Upper lobe of right lung (tissue), 1 donor: ENCODE results near the gene PLA2G1B. TPM values are rescaled to one million over a fixed set of nuclear protein-coding genes. Genes with fewer than 3 reads are reported as not detected.

Experiments
- ATAC-seq: fragments of 200-7000 bp; cut with Tn5 transposase; one replicate; pipeline ENCODE4 v1.9.1; 2020; ENCODE audit warnings: mild to moderate bottlenecking, moderate library complexity
- DNase-seq: peaks from one replicate; pipeline ENCODE4 v3.0.0-alpha.2; 2020
- H3K27ac ChIP-seq: fragments of 200-600 bp; one replicate; pipeline ENCODE4 v1.8.0; 2022
- H3K27me3 ChIP-seq: fragments of 200-600 bp; one replicate; pipeline ENCODE4 v1.8.0; 2022; ENCODE audit warnings: mild to moderate bottlenecking
- H3K36me3 ChIP-seq: fragments of 200-600 bp; one replicate; pipeline ENCODE4 v1.8.0; 2022
- H3K4me1 ChIP-seq: fragments of 200-600 bp; one replicate; pipeline ENCODE4 v1.8.0; 2022
- H3K4me3 ChIP-seq: fragments of 200-600 bp; one replicate; pipeline ENCODE4 v1.8.0; 2022; ENCODE audit warnings: mild to moderate bottlenecking
- H3K9me3 ChIP-seq: fragments of 200-600 bp; one replicate; pipeline ENCODE4 v1.8.0; 2022
- intact Hi-C: fragments of 100-400 bp; cut with DNase I; formaldehyde crosslinking; loops from one replicate; pipeline ENCODE4 v1.11.0; 2022
- total RNA-seq: library from RNA; stranded (reverse); fragmentation: NEBNext Ultra II Directional; extraction: Animal tissue kit (Norgen Biotek cat#: 25700); gene quantifications from one replicate; pipeline ENCODE4 v1.2.1, GENCODE V29; 2021
- TF ChIP-seq, protein P1 (sequence below): fragments of 200-600 bp; IDR thresholded peaks from one replicate; pipeline ENCODE4 v1.8.0; 2022; ENCODE audit warnings: antibody characterized with exemption
- donor health status: DM: no; HTN: yes; CAD: no; lungs with severe emphysema.

Gene PLA2G1B
- total RNA-seq, 1 donor from 2014 or later, result 62.2 TPM

DNA sequence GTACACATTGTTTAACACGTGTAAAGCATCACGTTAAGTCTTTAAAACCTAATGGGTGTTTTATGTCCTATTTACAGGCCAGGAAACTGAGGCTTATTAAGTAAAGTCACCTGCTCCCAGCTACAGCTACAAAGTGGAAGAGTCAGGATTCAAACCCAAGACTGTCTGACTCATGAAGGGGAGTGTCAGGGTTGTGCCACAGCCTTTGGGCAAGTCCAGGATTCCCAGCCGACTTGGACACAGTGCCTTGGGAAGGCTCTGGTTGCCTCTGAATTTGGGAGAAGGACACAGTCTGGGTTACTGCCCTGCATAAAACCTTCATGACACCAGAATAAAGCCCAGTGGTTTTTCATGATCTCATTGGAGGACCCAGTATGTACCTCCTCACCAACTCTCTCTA lies 43.2 kb downstream of the PLA2G1B start:
- DNase-seq (no peak), ATAC-seq (no peak)
- TF ChIP-seq, protein P1, sequence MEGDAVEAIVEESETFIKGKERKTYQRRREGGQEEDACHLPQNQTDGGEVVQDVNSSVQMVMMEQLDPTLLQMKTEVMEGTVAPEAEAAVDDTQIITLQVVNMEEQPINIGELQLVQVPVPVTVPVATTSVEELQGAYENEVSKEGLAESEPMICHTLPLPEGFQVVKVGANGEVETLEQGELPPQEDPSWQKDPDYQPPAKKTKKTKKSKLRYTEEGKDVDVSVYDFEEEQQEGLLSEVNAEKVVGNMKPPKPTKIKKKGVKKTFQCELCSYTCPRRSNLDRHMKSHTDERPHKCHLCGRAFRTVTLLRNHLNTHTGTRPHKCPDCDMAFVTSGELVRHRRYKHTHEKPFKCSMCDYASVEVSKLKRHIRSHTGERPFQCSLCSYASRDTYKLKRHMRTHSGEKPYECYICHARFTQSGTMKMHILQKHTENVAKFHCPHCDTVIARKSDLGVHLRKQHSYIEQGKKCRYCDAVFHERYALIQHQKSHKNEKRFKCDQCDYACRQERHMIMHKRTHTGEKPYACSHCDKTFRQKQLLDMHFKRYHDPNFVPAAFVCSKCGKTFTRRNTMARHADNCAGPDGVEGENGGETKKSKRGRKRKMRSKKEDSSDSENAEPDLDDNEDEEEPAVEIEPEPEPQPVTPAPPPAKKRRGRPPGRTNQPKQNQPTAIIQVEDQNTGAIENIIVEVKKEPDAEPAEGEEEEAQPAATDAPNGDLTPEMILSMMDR, result no peak
- Histone ChIP-seq H3K4me1 (no peaks in the 10 kb centered on the region), H3K4me3 (no peak overlapping the region), H3K27me3 (no peaks in the 10 kb centered on the region), H3K36me3 (no peaks in the 10 kb centered on the region), H3K27ac (no peak overlapping the region), H3K9me3 (no peaks in the 10 kb centered on the region)
- intact Hi-C loops, result no loop called here

DNA sequence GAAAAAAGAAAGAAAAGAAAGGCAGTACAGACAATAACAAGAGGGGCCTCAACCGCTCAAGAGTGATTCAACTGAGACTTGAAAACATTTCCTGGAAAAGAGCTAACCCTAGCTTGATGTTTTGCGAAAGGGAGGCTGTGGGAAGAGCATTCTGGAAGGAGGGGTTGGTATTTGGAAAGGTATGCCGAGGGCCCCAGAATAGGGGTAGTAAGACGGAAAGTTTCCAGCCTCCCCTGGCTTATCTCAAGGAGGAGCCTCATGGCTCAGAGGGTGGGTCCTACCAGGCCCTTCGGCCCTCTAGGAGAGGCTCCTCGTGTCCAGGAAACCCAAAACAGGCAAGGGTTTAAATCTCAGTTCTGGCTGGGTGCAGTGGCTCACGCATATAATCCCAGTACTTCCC lies 44.3 kb downstream of the PLA2G1B start:
- no peaks in the 10 kb centered on the region for H3K4me1 ChIP-seq
- DNase-seq (no peak), ATAC-seq (peak; percentile 85)
- intact Hi-C loops, result no loop called here
- H3K36me3 ChIP-seq, result no peaks in the 10 kb centered on the region
- no peak overlapping the region for H3K4me3 ChIP-seq
- no peaks in the 10 kb centered on the region for H3K27me3 ChIP-seq
- no peak overlapping the region for H3K27ac ChIP-seq
- TF ChIP-seq, protein P1, result no peak
- no peaks in the 10 kb centered on the region for H3K9me3 ChIP-seq

DNA sequence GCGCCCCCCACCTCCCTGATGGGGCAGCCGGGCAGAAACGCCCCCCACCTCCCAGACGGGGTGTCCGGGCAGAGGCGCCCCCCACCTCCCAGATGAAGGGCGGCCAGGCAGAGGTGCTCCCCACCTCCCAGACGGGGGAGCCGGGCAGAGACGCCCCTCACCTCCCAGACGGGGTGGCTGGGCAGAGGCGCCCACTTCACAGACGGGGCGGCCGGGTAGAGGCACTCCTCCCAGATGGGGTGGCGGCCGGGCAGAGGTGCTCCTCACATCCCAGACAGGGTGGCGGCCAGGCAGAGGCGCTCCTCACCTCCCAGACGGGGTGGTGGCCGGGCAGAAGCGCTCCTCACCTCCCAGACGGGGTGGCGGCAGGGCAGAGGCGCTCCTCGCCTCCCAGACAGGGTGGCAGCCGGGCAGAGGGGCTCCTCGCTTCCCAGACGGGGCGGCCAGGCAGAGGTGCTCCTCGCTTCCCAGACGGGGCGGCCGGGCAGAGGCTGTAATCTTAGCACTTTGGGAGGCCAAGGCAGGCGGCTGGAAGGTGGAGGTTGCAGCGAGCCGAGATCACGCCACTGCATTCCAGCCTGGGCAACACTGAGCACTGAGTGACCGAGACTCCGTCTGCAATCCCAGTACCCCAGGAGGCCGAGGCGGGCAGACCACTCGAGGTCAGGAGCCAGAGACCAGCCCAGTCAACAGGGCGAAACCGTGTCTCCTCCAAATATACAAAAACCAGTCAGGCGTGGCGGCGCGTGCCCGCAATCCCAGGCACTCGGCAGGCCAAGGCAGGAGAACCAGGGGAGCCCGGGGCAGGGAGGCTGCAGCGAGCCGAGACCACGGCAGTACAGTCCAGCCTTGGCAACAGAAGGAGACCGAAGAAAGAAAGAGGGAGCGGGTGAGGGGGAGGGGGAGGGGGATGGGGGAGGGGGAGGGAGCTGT lies 49.2 kb downstream of the PLA2G1B start:
- Histone ChIP-seq H3K4me1 (no peaks in the 10 kb centered on the region), H3K36me3 (no peaks in the 10 kb centered on the region), H3K27me3 (no peaks in the 10 kb centered on the region), H3K4me3 (no peak overlapping the region), H3K9me3 (no peaks in the 10 kb centered on the region), H3K27ac (no peak overlapping the region)
- no peak for ATAC-seq
- TF ChIP-seq, protein P1, result no peak
- no peak for DNase-seq
- intact Hi-C loops, result no loop called here

DNA sequence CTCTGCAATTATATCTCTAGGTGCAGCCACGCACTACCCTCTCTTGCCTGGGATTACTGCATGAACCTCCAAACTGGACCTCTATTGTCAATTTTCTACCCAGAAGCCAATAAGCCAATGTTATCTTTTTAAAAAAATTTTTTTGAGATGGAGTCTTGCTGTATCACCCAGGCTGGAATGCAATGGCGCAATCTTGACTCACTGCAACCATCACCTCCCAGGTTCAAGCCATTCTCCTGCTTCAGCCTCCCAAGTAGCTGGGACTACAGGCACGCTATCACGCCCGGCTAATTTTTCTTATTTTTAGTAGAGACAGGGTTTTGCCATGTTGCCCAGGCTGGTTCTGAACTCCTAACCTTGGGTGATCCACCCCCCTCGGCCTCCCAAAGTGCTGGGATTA lies 50.8 kb downstream of the PLA2G1B start:
- intact Hi-C loops, result no loop called here
- TF ChIP-seq, protein P1, result no peak
- Histone ChIP-seq H3K36me3 (no peaks in the 10 kb centered on the region), H3K4me1 (no peaks in the 10 kb centered on the region), H3K4me3 (no peak overlapping the region), H3K27me3 (no peaks in the 10 kb centered on the region), H3K9me3 (no peaks in the 10 kb centered on the region), H3K27ac (no peak overlapping the region)
- no peak for ATAC-seq
- no peak for DNase-seq

Other genes with a start within 250 kb of the PLA2G1B start
- 58.7 TPM for gene RAB35, start 211.0 kb downstream of the PLA2G1B start, total RNA-seq
- gene GCN1, start 133.1 kb downstream of the PLA2G1B start, total RNA-seq, result 77.2 TPM
- gene RPLP0, start 126.7 kb downstream of the PLA2G1B start, total RNA-seq, result 1,192 TPM
- gene PXN, start 62.0 kb downstream of the PLA2G1B start, total RNA-seq, result 105 TPM
- gene RNU4-2, start 35.9 kb downstream of the PLA2G1B start, total RNA-seq, result 14,226 TPM
- 2,477 TPM for gene RNU4-1, start 34.5 kb downstream of the PLA2G1B start, total RNA-seq
- 2.4 TPM for gene SIRT4, start 25.5 kb downstream of the PLA2G1B start, total RNA-seq
- 0.46 TPM for gene MSI1, start 41.4 kb upstream of the PLA2G1B start, total RNA-seq
- gene COX6A1, start 110.3 kb upstream of the PLA2G1B start, total RNA-seq, result 258 TPM
- 21.1 TPM for gene TRIAP1, start 118.6 kb upstream of the PLA2G1B start, total RNA-seq
- 29.3 TPM for gene GATC, start 118.7 kb upstream of the PLA2G1B start, total RNA-seq
- 116 TPM for gene SRSF9, start 142.0 kb upstream of the PLA2G1B start, total RNA-seq
- gene DYNLL1, start 168.3 kb upstream of the PLA2G1B start, total RNA-seq, result 242 TPM
- 19.6 TPM for gene COQ5, start 201.4 kb upstream of the PLA2G1B start, total RNA-seq
- 190 TPM for gene RNF10, start 206.6 kb upstream of the PLA2G1B start, total RNA-seq